Dermis blood vessel endothelial cell (primary cell): ENCODE measurements around the gene CD48. TPM values are rescaled to one million over a fixed set of nuclear protein-coding genes. Genes with fewer than 3 reads are reported as not detected.

Experiments
- DNase-seq: peaks from one replicate; pipeline ENCODE4 v3.0.0; 2010
- total RNA-seq: library from RNA; depleted of rRNA; stranded (reverse); fragments of >200 nt; gene quantifications from 2 replicates; pipeline ENCODE4 v1.2.3, GENCODE V29; 2014

CD48 gene
- not detected in 2 replicates for total RNA-seq

GRCh38 chr1:160711602-160712311, at the start of gene CD48:
TSS of gene CD48 (minus strand) at chr1:160711822. CDS start at chr1:160711763, 59 bp downstream.
- no peak for DNase-seq

GRCh38 chr1:160761046-160761445, 49.4 kb upstream of the CD48 start:
- no peak for DNase-seq

GRCh38 chr1:160759740-160760139, 48.1 kb upstream of the CD48 start:
- no peak for DNase-seq

GRCh38 chr1:160758521-160758920, 46.9 kb upstream of the CD48 start:
- DNase-seq: no peak

GRCh38 chr1:160756849-160757201, 45.2 kb upstream of the CD48 start:
- no peak for DNase-seq

GRCh38 chr1:160755911-160756848, 44.6 kb upstream of the CD48 start:
- DNase-seq: no peak

- no peak for DNase-seq
Observed at GRCh38 chr1:160755461-160755860, 43.8 kb upstream of the CD48 start.

- DNase-seq: no peak
Observed at GRCh38 chr1:160753594-160753993, 42.0 kb upstream of the CD48 start.

- DNase-seq: no peak
Observed at GRCh38 chr1:160752924-160753323, 41.3 kb upstream of the CD48 start.

- no peak for DNase-seq
Observed at GRCh38 chr1:160752406-160752805, 40.8 kb upstream of the CD48 start.

- no peak for DNase-seq
Observed at GRCh38 chr1:160750608-160751007, 39.0 kb upstream of the CD48 start.

GRCh38 chr1:160748878-160749269, 37.3 kb upstream of the CD48 start:
- DNase-seq: peak; percentile 17

- peak; percentile 7 for DNase-seq
Observed at GRCh38 chr1:160748181-160748877, 36.7 kb upstream of the CD48 start.

GRCh38 chr1:160747717-160748116, 36.1 kb upstream of the CD48 start:
- DNase-seq: no peak

GRCh38 chr1:160746836-160747500, 35.3 kb upstream of the CD48 start:
- DNase-seq: no peak

GRCh38 chr1:160745551-160745950, 33.9 kb upstream of the CD48 start:
- DNase-seq: no peak

- no peak for DNase-seq
Observed at GRCh38 chr1:160744852-160745520, 33.4 kb upstream of the CD48 start.

- no peak for DNase-seq
Observed at GRCh38 chr1:160744199-160744851, 32.7 kb upstream of the CD48 start.

- no peak for DNase-seq
Observed at GRCh38 chr1:160743266-160743665, 31.6 kb upstream of the CD48 start.

GRCh38 chr1:160742428-160743127, 31.0 kb upstream of the CD48 start:
- no peak for DNase-seq
